ENCODE measurements around the gene ITPK1.

Gene ITPK1

GRCh38 chr14:93011650-93012325 lies 103.9 kb downstream of the ITPK1 start:
- Histone ChIP-seq H3K27me3 (ENCODE audit: control insufficient read depth, insufficient read depth, low read length) (no peaks in the 10 kb centered on the region), H3K4me1 (ENCODE audit: control insufficient read depth, insufficient read depth, low read length) (peaks cover 41% of the 10 kb centered on the region), H3K9ac (ENCODE audit: low read length) (no peak overlapping the region), H3K9me3 (ENCODE audit: control insufficient read depth, low read length) (no peaks in the 10 kb centered on the region), H3K36me3 (ENCODE audit: control insufficient read depth, insufficient read depth, low read length) (no peaks in the 10 kb centered on the region), H3K4me3 (ENCODE audit: low read length) (no peak overlapping the region)

- H3K4me3 ChIP-seq (ENCODE audit: low read length) = no peak overlapping the region
- H3K9ac ChIP-seq (ENCODE audit: low read length) = no peak overlapping the region
- peaks cover 46% of the 10 kb centered on the region for H3K4me1 ChIP-seq (ENCODE audit: control insufficient read depth, insufficient read depth, low read length)
Measured at GRCh38 chr14:93011141-93011529, 104.6 kb downstream of the ITPK1 start.

GRCh38 chr14:93010522-93011140 lies 105.1 kb downstream of the ITPK1 start:
- no peaks in the 10 kb centered on the region for H3K36me3 ChIP-seq (ENCODE audit: control insufficient read depth, insufficient read depth, low read length)
- H3K4me1 ChIP-seq (ENCODE audit: control insufficient read depth, insufficient read depth, low read length) = peaks cover 51% of the 10 kb centered on the region
- peak overlapping the region; percentile 10 for H3K9ac ChIP-seq (ENCODE audit: low read length)

More at GRCh38 chr14:93011141-93011529, 104.6 kb downstream of the ITPK1 start:
- Histone ChIP-seq H3K36me3 (ENCODE audit: control insufficient read depth, insufficient read depth, low read length) (no peaks in the 10 kb centered on the region), H3K9me3 (ENCODE audit: control insufficient read depth, low read length) (no peaks in the 10 kb centered on the region), H3K27me3 (ENCODE audit: control insufficient read depth, insufficient read depth, low read length) (no peaks in the 10 kb centered on the region)

GRCh38 chr14:93010130-93010499 lies 105.6 kb downstream of the ITPK1 start:
- Histone ChIP-seq H3K4me3 (ENCODE audit: low read length) (no peak overlapping the region), H3K9ac (ENCODE audit: low read length) (peak overlapping the region; percentile 10), H3K27me3 (ENCODE audit: control insufficient read depth, insufficient read depth, low read length) (no peaks in the 10 kb centered on the region), H3K9me3 (ENCODE audit: control insufficient read depth, low read length) (no peaks in the 10 kb centered on the region), H3K36me3 (ENCODE audit: control insufficient read depth, insufficient read depth, low read length) (no peaks in the 10 kb centered on the region), H3K4me1 (ENCODE audit: control insufficient read depth, insufficient read depth, low read length) (peaks cover 56% of the 10 kb centered on the region)

More at GRCh38 chr14:93010522-93011140, 105.1 kb downstream of the ITPK1 start:
- Histone ChIP-seq H3K27me3 (ENCODE audit: control insufficient read depth, insufficient read depth, low read length) (no peaks in the 10 kb centered on the region), H3K9me3 (ENCODE audit: control insufficient read depth, low read length) (no peaks in the 10 kb centered on the region), H3K4me3 (ENCODE audit: low read length) (no peak overlapping the region)

- Histone ChIP-seq H3K9ac (ENCODE audit: low read length) (no peak overlapping the region), H3K4me3 (ENCODE audit: low read length) (no peak overlapping the region), H3K4me1 (ENCODE audit: control insufficient read depth, insufficient read depth, low read length) (peaks cover 59% of the 10 kb centered on the region), H3K36me3 (ENCODE audit: control insufficient read depth, insufficient read depth, low read length) (no peaks in the 10 kb centered on the region), H3K9me3 (ENCODE audit: control insufficient read depth, low read length) (no peaks in the 10 kb centered on the region), H3K27me3 (ENCODE audit: control insufficient read depth, insufficient read depth, low read length) (no peaks in the 10 kb centered on the region)
Measured at GRCh38 chr14:93009471-93010129, 106.1 kb downstream of the ITPK1 start.

- Histone ChIP-seq H3K9me3 (ENCODE audit: control insufficient read depth, low read length) (no peaks in the 10 kb centered on the region), H3K9ac (ENCODE audit: low read length) (no peak overlapping the region), H3K4me3 (ENCODE audit: low read length) (no peak overlapping the region), H3K4me1 (ENCODE audit: control insufficient read depth, insufficient read depth, low read length) (peaks cover 59% of the 10 kb centered on the region), H3K27me3 (ENCODE audit: control insufficient read depth, insufficient read depth, low read length) (no peaks in the 10 kb centered on the region), H3K36me3 (ENCODE audit: control insufficient read depth, insufficient read depth, low read length) (no peaks in the 10 kb centered on the region)
Measured at GRCh38 chr14:93008381-93008780, 107.3 kb downstream of the ITPK1 start.

- H3K9me3 ChIP-seq (ENCODE audit: control insufficient read depth, low read length) = no peaks in the 10 kb centered on the region
- H3K9ac ChIP-seq (ENCODE audit: low read length) = no peak overlapping the region
- no peaks in the 10 kb centered on the region for H3K36me3 ChIP-seq (ENCODE audit: control insufficient read depth, insufficient read depth, low read length)
- no peaks in the 10 kb centered on the region for H3K27me3 ChIP-seq (ENCODE audit: control insufficient read depth, insufficient read depth, low read length)
- H3K4me1 ChIP-seq (ENCODE audit: control insufficient read depth, insufficient read depth, low read length) = peaks cover 58% of the 10 kb centered on the region
- no peak overlapping the region for H3K4me3 ChIP-seq (ENCODE audit: low read length)
Measured at GRCh38 chr14:93007225-93007997, 108.3 kb downstream of the ITPK1 start.

GRCh38 chr14:93006567-93007051 lies 109.1 kb downstream of the ITPK1 start:
- Histone ChIP-seq H3K4me3 (ENCODE audit: low read length) (no peak overlapping the region), H3K9me3 (ENCODE audit: control insufficient read depth, low read length) (no peaks in the 10 kb centered on the region), H3K27me3 (ENCODE audit: control insufficient read depth, insufficient read depth, low read length) (no peaks in the 10 kb centered on the region), H3K4me1 (ENCODE audit: control insufficient read depth, insufficient read depth, low read length) (peaks cover 50% of the 10 kb centered on the region), H3K36me3 (ENCODE audit: control insufficient read depth, insufficient read depth, low read length) (no peaks in the 10 kb centered on the region), H3K9ac (ENCODE audit: low read length) (no peak overlapping the region)

- Histone ChIP-seq H3K4me3 (ENCODE audit: low read length) (no peak overlapping the region), H3K9ac (ENCODE audit: low read length) (no peak overlapping the region), H3K36me3 (ENCODE audit: control insufficient read depth, insufficient read depth, low read length) (no peaks in the 10 kb centered on the region), H3K4me1 (ENCODE audit: control insufficient read depth, insufficient read depth, low read length) (peaks cover 44% of the 10 kb centered on the region), H3K27me3 (ENCODE audit: control insufficient read depth, insufficient read depth, low read length) (no peaks in the 10 kb centered on the region), H3K9me3 (ENCODE audit: control insufficient read depth, low read length) (no peaks in the 10 kb centered on the region)
Measured at GRCh38 chr14:93005838-93006237, 109.9 kb downstream of the ITPK1 start.

- H3K4me1 ChIP-seq (ENCODE audit: control insufficient read depth, insufficient read depth, low read length) = peaks cover 40% of the 10 kb centered on the region
- no peak overlapping the region for H3K9ac ChIP-seq (ENCODE audit: low read length)
- H3K27me3 ChIP-seq (ENCODE audit: control insufficient read depth, insufficient read depth, low read length) = no peaks in the 10 kb centered on the region
- no peak overlapping the region for H3K4me3 ChIP-seq (ENCODE audit: low read length)
- H3K36me3 ChIP-seq (ENCODE audit: control insufficient read depth, insufficient read depth, low read length) = no peaks in the 10 kb centered on the region
- H3K9me3 ChIP-seq (ENCODE audit: control insufficient read depth, low read length) = no peaks in the 10 kb centered on the region
Measured at GRCh38 chr14:93005135-93005813, 110.5 kb downstream of the ITPK1 start.

- Histone ChIP-seq H3K36me3 (ENCODE audit: control insufficient read depth, insufficient read depth, low read length) (no peaks in the 10 kb centered on the region), H3K27me3 (ENCODE audit: control insufficient read depth, insufficient read depth, low read length) (no peaks in the 10 kb centered on the region), H3K9ac (ENCODE audit: low read length) (no peak overlapping the region), H3K4me1 (ENCODE audit: control insufficient read depth, insufficient read depth, low read length) (peaks cover 35% of the 10 kb centered on the region), H3K4me3 (ENCODE audit: low read length) (no peak overlapping the region), H3K9me3 (ENCODE audit: control insufficient read depth, low read length) (no peaks in the 10 kb centered on the region)
Measured at GRCh38 chr14:93004699-93005082, 111.0 kb downstream of the ITPK1 start.
